ENCODE data around the gene ACAP2. TPM values are rescaled to one million over a fixed set of nuclear protein-coding genes. Genes with fewer than 3 reads are reported as not detected.

Gene ACAP2
- total RNA-seq, 4 donors from 2014 or later = 13.2 to 27.6 (median 15.5) TPM

GRCh38 chr3:195267096-195267495 is 175.7 kb downstream of the ACAP2 start:
- intact Hi-C loops (cut with DNase I; ENCODE audit: low total_unique reads) (no loop called here), in situ Hi-C loops (cut with MboI; ENCODE audit: low sequenced_read_pairs in 4 of 4) (loop anchor here (5.0 to 25.0 kb wide), 6 partner anchors 245 to 592 kb away; partner anchors contain the start of genes LSG1 (in 2 of the 4) and FAM43A (in 1 of the 4))

GRCh38 chr3:195266428-195266827 is 176.4 kb downstream of the ACAP2 start:
- H3K4me3 ChIP-seq = no peak overlapping the region
- H3K27ac ChIP-seq = no peak overlapping the region
- ATAC-seq (no peak), DNase-seq (no peak)
- in situ Hi-C loops (cut with MboI; ENCODE audit: low sequenced_read_pairs in 4 of 4) (loop anchor here (5.0 to 25.0 kb wide), 6 partner anchors 246 to 592 kb away; partner anchors contain the start of genes LSG1 (in 2 of the 4) and FAM43A (in 1 of the 4)), intact Hi-C loops (cut with DNase I; ENCODE audit: low total_unique reads) (no loop called here)
- no peaks in the 10 kb centered on the region for H3K9me3 ChIP-seq
- no peaks in the 10 kb centered on the region for H3K27me3 ChIP-seq
- H3K4me1 ChIP-seq = peaks cover 9 to 15% of the 10 kb centered on the region in 2 donors
- TF ChIP-seq POLR2A (IDR thresholded peaks at IDR 0.05) = no peak
- no peak for TF ChIP-seq CTCF (IDR thresholded peaks at IDR 0.05 in 4 of 5, conservative IDR thresholded peaks at IDR 0.05 in 1 of 5)
- H3K36me3 ChIP-seq = no peaks in the 10 kb centered on the region

More at GRCh38 chr3:195267096-195267495, 175.7 kb downstream of the ACAP2 start:
- Histone ChIP-seq H3K4me3 (no peak overlapping the region), H3K36me3 (no peaks in the 10 kb centered on the region), H3K4me1 (peaks cover 15 to 19% of the 10 kb centered on the region in 2 donors), H3K9me3 (no peaks in the 10 kb centered on the region), H3K27me3 (no peaks in the 10 kb centered on the region), H3K27ac (no peak overlapping the region)
- ATAC-seq (no peak), DNase-seq (no peak)
- no peak for TF ChIP-seq POLR2A (IDR thresholded peaks at IDR 0.05)
- TF ChIP-seq CTCF (IDR thresholded peaks at IDR 0.05 in 4 of 5, conservative IDR thresholded peaks at IDR 0.05 in 1 of 5) = no peak

- peaks cover 13 to 14% of the 10 kb centered on the region in 2 donors for H3K4me1 ChIP-seq
- H3K36me3 ChIP-seq = no peaks in the 10 kb centered on the region
- no peaks in the 10 kb centered on the region for H3K9me3 ChIP-seq
- H3K27me3 ChIP-seq = no peaks in the 10 kb centered on the region
- no peak for DNase-seq
- TF ChIP-seq POLR2A (IDR thresholded peaks at IDR 0.05) (no peak), CTCF (IDR thresholded peaks at IDR 0.05 in 4 of 5, conservative IDR thresholded peaks at IDR 0.05 in 1 of 5) (no peak)
- in situ Hi-C loops (cut with MboI; ENCODE audit: low sequenced_read_pairs in 4 of 4) = loop anchor here (5.0 to 25.0 kb wide), 6 partner anchors 247 to 591 kb away; partner anchors contain the start of genes LSG1 (in 2 of the 4) and FAM43A (in 1 of the 4)
- intact Hi-C loops (cut with DNase I; ENCODE audit: low total_unique reads) = no loop called here
- no peak overlapping the region for H3K4me3 ChIP-seq
- H3K27ac ChIP-seq = no peak overlapping the region
- ATAC-seq = no peak
These were observed 177.3 kb downstream of the ACAP2 start for GRCh38 chr3:195265363-195265976.

- DNase-seq = no peak
- in situ Hi-C loops (cut with MboI; ENCODE audit: low sequenced_read_pairs in 4 of 4) = loop anchor here in 3 of 4 donors (10.0 to 25.0 kb wide), 5 partner anchors 248 to 589 kb away; partner anchors contain the start of genes LSG1 (in 2 of the 3) and FAM43A (in 1 of the 3)
- Histone ChIP-seq H3K27me3 (no peaks in the 10 kb centered on the region), H3K9me3 (no peaks in the 10 kb centered on the region), H3K4me3 (no peak overlapping the region), H3K27ac (no peak overlapping the region), H3K36me3 (no peaks in the 10 kb centered on the region), H3K4me1 (peaks cover 4 to 10% of the 10 kb centered on the region in 2 donors)
- ATAC-seq = no peak
- intact Hi-C loops (cut with DNase I; ENCODE audit: low total_unique reads) = no loop called here
- TF ChIP-seq CTCF (IDR thresholded peaks at IDR 0.05 in 4 of 5, conservative IDR thresholded peaks at IDR 0.05 in 1 of 5) (no peak), POLR2A (IDR thresholded peaks at IDR 0.05) (no peak)
These were observed 178.8 kb downstream of the ACAP2 start for GRCh38 chr3:195263925-195264600.
